Measurements from ENCODE around the gene CYTH2. TPM values are rescaled to one million over a fixed set of nuclear protein-coding genes. Genes with fewer than 3 reads are reported as not detected.

CYTH2 gene
- total and polyA plus RNA-seq, 9 of the 15 experiments (the other 6 are each of a cell fraction or from before 2014, with no cell fraction given) = 1.8 to 45.2 (median 23.8) TPM

DNA sequence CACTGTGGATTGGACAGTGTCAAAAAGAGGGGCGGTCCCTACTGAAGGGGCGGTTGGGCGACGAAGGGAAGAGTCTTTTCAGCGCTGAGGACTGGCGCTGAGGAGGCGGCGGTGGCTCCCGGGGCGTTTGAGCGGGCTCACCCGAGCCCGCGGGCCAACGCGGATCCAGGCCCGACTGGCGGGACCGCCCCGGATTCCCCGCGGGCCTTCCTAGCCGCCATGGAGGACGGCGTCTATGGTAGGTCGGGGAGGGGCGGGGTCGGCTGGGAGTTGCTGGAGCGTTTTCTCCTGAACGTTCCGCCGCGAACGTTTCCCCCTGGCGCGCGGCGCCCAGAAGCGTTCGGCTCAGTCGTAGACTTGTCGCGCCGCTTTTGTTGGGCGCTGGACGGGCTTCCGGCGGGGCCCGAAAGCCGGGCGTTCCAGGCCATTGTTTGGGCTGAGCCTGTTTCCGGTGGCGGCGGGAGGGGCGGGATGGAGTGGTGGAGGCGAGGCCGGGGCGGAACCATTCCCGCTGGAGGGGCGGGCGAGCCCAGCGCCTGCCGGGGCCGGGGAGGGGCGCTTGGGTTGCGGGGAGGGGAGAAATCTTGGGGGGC lies at the start of gene CYTH2 (continued):
- TF ChIP-seq ZFP1 (CRISPR knock-in tag; IDR thresholded peaks at IDR 0.05) (0 out of 2 replicates have a peak, but pooled peaks have one; percentile 21), ZSCAN32 (CRISPR knock-in tag; IDR thresholded peaks at IDR 0.05) (peak; percentile 62; the same call in 1 of the 2 replicates), RBM39 (optimal IDR thresholded peaks at IDR 0.05; ENCODE audit: low read depth, low read length) (no peak), RB1 (IDR thresholded peaks at IDR 0.05; ENCODE audit: low read depth) (peak; percentile 82), PML (IDR thresholded peaks at IDR 0.05; ENCODE audit: low read length) (peak; percentile 84; the same call in 1 of the 2 replicates), CBX3 (IDR thresholded peaks at IDR 0.05; ENCODE audit: borderline replicate concordance in 1 of 2, low read length in 2 of 2) (no peak), ATF1 (CRISPR knock-in tag; IDR thresholded peaks at IDR 0.05) (0 out of 2 replicates have a peak, but pooled peaks have one; percentile 0), ATF1 (tag; IDR thresholded peaks at IDR 0.05) (peak; percentile 83), FOSL1 (tag; conservative IDR thresholded peaks at IDR 0.05) (peak; percentile 26; the same call in 1 of the 2 replicates), NBN (IDR thresholded peaks at IDR 0.05; ENCODE audit: low read depth) (no peak), ZNF830 (CRISPR knock-in tag; IDR thresholded peaks at IDR 0.05) (peak; percentile 77; the same call in 1 of the 2 replicates), NCOA1 (IDR thresholded peaks at IDR 0.05; ENCODE audit: low read depth) (peak; percentile 64; the same call in 1 of the 2 replicates), TBP (optimal IDR thresholded peaks at IDR 0.05; ENCODE audit: low read depth, low read length) (peak; percentile 88), BRD4 (IDR thresholded peaks at IDR 0.05) (peak; percentile 82; the same call in 1 of the 2 replicates), RBM22 (IDR thresholded peaks at IDR 0.05; ENCODE audit: low read depth, low read length, poor library complexity, severe bottlenecking) (peak; percentile 73), GTF2E2 (tag; IDR thresholded peaks at IDR 0.05) (peak; percentile 74; the same call in 1 of the 2 replicates)
- TF ChIP-seq, protein P1, sequence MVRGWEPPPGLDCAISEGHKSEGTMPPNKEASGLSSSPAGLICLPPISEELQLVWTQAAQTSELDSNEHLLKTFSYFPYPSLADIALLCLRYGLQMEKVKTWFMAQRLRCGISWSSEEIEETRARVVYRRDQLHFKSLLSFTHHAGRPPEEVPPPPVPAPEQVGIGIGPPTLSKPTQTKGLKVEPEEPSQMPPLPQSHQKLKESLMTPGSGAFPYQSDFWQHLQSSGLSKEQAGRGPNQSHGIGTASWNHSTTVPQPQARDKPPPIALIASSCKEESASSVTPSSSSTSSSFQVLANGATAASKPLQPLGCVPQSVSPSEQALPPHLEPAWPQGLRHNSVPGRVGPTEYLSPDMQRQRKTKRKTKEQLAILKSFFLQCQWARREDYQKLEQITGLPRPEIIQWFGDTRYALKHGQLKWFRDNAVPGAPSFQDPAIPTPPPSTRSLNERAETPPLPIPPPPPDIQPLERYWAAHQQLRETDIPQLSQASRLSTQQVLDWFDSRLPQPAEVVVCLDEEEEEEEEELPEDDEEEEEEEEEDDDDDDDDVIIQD (CRISPR knock-in tag; IDR thresholded peaks at IDR 0.05) = 0 out of 2 replicates have a peak, but pooled peaks have one; percentile 54
- TF ChIP-seq, protein P2, sequence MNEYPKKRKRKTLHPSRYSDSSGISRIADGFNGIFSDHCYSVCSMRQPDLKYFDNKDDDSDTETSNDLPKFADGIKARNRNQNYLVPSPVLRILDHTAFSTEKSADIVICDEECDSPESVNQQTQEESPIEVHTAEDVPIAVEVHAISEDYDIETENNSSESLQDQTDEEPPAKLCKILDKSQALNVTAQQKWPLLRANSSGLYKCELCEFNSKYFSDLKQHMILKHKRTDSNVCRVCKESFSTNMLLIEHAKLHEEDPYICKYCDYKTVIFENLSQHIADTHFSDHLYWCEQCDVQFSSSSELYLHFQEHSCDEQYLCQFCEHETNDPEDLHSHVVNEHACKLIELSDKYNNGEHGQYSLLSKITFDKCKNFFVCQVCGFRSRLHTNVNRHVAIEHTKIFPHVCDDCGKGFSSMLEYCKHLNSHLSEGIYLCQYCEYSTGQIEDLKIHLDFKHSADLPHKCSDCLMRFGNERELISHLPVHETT (CRISPR knock-in tag; conservative IDR thresholded peaks at IDR 0.05 in 1 of 2, IDR thresholded peaks at IDR 0.05 in 1 of 2) = peak in 1 of 2 experiments; percentile 92; a peak in 2 of 4 replicates
- TF ChIP-seq, protein P3, sequence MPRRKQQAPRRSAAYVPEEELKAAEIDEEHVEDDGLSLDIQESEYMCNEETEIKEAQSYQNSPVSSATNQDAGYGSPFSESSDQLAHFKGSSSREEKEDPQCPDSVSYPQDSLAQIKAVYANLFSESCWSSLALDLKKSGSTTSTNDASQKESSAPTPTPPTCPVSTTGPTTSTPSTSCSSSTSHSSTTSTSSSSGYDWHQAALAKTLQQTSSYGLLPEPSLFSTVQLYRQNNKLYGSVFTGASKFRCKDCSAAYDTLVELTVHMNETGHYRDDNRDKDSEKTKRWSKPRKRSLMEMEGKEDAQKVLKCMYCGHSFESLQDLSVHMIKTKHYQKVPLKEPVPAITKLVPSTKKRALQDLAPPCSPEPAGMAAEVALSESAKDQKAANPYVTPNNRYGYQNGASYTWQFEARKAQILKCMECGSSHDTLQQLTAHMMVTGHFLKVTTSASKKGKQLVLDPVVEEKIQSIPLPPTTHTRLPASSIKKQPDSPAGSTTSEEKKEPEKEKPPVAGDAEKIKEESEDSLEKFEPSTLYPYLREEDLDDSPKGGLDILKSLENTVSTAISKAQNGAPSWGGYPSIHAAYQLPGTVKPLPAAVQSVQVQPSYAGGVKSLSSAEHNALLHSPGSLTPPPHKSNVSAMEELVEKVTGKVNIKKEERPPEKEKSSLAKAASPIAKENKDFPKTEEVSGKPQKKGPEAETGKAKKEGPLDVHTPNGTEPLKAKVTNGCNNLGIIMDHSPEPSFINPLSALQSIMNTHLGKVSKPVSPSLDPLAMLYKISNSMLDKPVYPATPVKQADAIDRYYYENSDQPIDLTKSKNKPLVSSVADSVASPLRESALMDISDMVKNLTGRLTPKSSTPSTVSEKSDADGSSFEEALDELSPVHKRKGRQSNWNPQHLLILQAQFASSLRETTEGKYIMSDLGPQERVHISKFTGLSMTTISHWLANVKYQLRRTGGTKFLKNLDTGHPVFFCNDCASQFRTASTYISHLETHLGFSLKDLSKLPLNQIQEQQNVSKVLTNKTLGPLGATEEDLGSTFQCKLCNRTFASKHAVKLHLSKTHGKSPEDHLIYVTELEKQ (CRISPR knock-in tag; IDR thresholded peaks at IDR 0.05) = peak; percentile 14; the same call in 1 of the 2 replicates
- TF ChIP-seq, protein P4, sequence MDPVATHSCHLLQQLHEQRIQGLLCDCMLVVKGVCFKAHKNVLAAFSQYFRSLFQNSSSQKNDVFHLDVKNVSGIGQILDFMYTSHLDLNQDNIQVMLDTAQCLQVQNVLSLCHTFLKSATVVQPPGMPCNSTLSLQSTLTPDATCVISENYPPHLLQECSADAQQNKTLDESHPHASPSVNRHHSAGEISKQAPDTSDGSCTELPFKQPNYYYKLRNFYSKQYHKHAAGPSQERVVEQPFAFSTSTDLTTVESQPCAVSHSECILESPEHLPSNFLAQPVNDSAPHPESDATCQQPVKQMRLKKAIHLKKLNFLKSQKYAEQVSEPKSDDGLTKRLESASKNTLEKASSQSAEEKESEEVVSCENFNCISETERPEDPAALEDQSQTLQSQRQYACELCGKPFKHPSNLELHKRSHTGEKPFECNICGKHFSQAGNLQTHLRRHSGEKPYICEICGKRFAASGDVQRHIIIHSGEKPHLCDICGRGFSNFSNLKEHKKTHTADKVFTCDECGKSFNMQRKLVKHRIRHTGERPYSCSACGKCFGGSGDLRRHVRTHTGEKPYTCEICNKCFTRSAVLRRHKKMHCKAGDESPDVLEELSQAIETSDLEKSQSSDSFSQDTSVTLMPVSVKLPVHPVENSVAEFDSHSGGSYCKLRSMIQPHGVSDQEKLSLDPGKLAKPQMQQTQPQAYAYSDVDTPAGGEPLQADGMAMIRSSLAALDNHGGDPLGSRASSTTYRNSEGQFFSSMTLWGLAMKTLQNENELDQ (CRISPR knock-in tag; IDR thresholded peaks at IDR 0.05; ENCODE audit: borderline replicate concordance) = 0 out of 2 replicates have a peak, but pooled peaks have one; percentile 43

All from K562 (cell line).